SHP77 treated with DMSO at 0.1 percent for 48 hours (cell line): ENCODE results near the gene BZW1.

Experiments used
- DNase-seq: peaks from one replicate; lab custom pipeline; 2025; lab: John Stamatoyannopoulos, UW

The BZW1 gene

GRCh38 chr2:200811333-200812121 lies at the start of gene BZW1:
TSS of gene BZW1 (plus strand) at chr2:200811910. CDS start at chr2:200813218, 1,308 bp downstream.
- peak; percentile 88 for DNase-seq

GRCh38 chr2:200762127-200762526 lies 49.6 kb upstream of the BZW1 start:
- DNase-seq = no peak

- no peak for DNase-seq
These were observed 48.3 kb upstream of the BZW1 start for GRCh38 chr2:200763422-200763821.

- no peak for DNase-seq
These were observed 46.4 kb upstream of the BZW1 start for GRCh38 chr2:200765139-200765951.

- DNase-seq = no peak
These were observed 45.6 kb upstream of the BZW1 start for GRCh38 chr2:200765995-200766660.

- DNase-seq = no peak
These were observed 44.4 kb upstream of the BZW1 start for GRCh38 chr2:200767111-200767885.

- DNase-seq = no peak
These were observed 40.9 kb upstream of the BZW1 start for GRCh38 chr2:200770847-200771246.

GRCh38 chr2:200772620-200773019 lies 39.1 kb upstream of the BZW1 start:
- no peak for DNase-seq

- no peak for DNase-seq
These were observed 38.6 kb upstream of the BZW1 start for GRCh38 chr2:200773083-200773482.

- no peak for DNase-seq
These were observed 36.8 kb upstream of the BZW1 start for GRCh38 chr2:200774920-200775319.

GRCh38 chr2:200777275-200777674 lies 34.4 kb upstream of the BZW1 start:
- no peak for DNase-seq

- no peak for DNase-seq
These were observed 33.7 kb upstream of the BZW1 start for GRCh38 chr2:200778038-200778437.

- no peak for DNase-seq
These were observed 32.5 kb upstream of the BZW1 start for GRCh38 chr2:200779214-200779613.

- DNase-seq = no peak
These were observed 30.1 kb upstream of the BZW1 start for GRCh38 chr2:200781616-200782015.

GRCh38 chr2:200782251-200782650 lies 29.5 kb upstream of the BZW1 start:
- DNase-seq = no peak

- no peak for DNase-seq
These were observed 27.5 kb upstream of the BZW1 start for GRCh38 chr2:200784215-200784614.

- peak; percentile 70 for DNase-seq
These were observed 25.3 kb upstream of the BZW1 start for GRCh38 chr2:200786423-200786822.

- no peak for DNase-seq
These were observed 24.9 kb upstream of the BZW1 start for GRCh38 chr2:200786826-200787225.

GRCh38 chr2:200787351-200788120 lies 24.2 kb upstream of the BZW1 start:
- no peak for DNase-seq

GRCh38 chr2:200788121-200788718 lies 23.5 kb upstream of the BZW1 start:
- DNase-seq = no peak

GRCh38 chr2:200790185-200790584 lies 21.5 kb upstream of the BZW1 start:
- DNase-seq = no peak
